ENCODE measurements around the gene NME4. TPM values are rescaled to one million over a fixed set of nuclear protein-coding genes. Genes with fewer than 3 reads are reported as not detected.
A peak's percentile ranks its signal among the peaks of the same experiment; 100 is the strongest.

The NME4 gene
- total and polyA plus RNA-seq, 2 donors (not counting 1 experiment from before 2014, with no cell fraction given): 48.7 to 61.9 TPM

GRCh38 chr16:400061-400591 is 3.1 kb downstream of the NME4 start:
- H3K27ac ChIP-seq (ENCODE audit: low read length in 2 of 2): peak overlapping the region; percentile 78 to 90
- H3K4me2 ChIP-seq (replicated peaks; ENCODE audit: low read depth, low read length, poor library complexity, severe bottlenecking): peak overlapping the region; percentile 79
- no peaks in the 10 kb centered on the region for H3K9me3 Mint-ChIP-seq (ENCODE audit: insufficient read depth)
- peaks cover 24 to 36% of the 10 kb centered on the region in 2 donors for H3K4me1 ChIP-seq (ENCODE audit: control insufficient read depth in 2 of 2, insufficient read depth in 2 of 2, low read length in 2 of 2)
- H3K4me1 Mint-ChIP-seq: peaks cover 26% of the 10 kb centered on the region
- 62% methylated on average over 9 of the region's 10 CpGs for WGBS (ENCODE audit: insufficient coverage)
- peak overlapping the region; percentile 57 to 94 (median 91) for H3K4me3 ChIP-seq (ENCODE audit: control extremely low read depth in 1 of 5, extremely low read depth in 1 of 5, insufficient read depth in 1 of 5, low read depth in 2 of 5, low read length in 4 of 5)
- H3K4me3 Mint-ChIP-seq: peak overlapping the region; percentile 99
- H3K9me3 ChIP-seq (ENCODE audit: control extremely low read depth in 1 of 3, control insufficient read depth in 2 of 3, insufficient read depth in 1 of 3, low read length in 2 of 3): peaks cover 0 to 3% (median 0%) of the 10 kb centered on the region in 3 donors
- peaks cover 0 to 6% of the 10 kb centered on the region in 2 experiments for H3K36me3 ChIP-seq (replicated peaks in 1 of 2; ENCODE audit: control extremely low read depth in 1 of 2, control insufficient read depth in 1 of 2, extremely low read depth in 1 of 2, insufficient read depth in 2 of 2, low read length in 1 of 2)
- ATAC-seq (ENCODE audit: low read depth) (no peak), DNase-seq (no peak)
- peaks cover 7% of the 10 kb centered on the region for H4K20me1 ChIP-seq (ENCODE audit: control insufficient read depth, insufficient read depth, low read length, poor library complexity, severe bottlenecking)
- no peaks in the 10 kb centered on the region for H3K79me2 ChIP-seq (ENCODE audit: control insufficient read depth, insufficient read depth, low read length)
- POLR2A ChIA-PET: interaction anchor here (0.6 to 2.6 kb wide), 9 partner anchors 8 to 249 kb away, joined by 3 to 24 read pairs (median 8); partner anchors contain the start of genes AXIN1, METTL26, PGAP6 and RAB11FIP3
- intact Hi-C loops (cut with micrococcal nuclease): loop anchor here (1.0 to 5.0 kb wide), 3 partner anchors 17 to 1212 kb away; partner anchors contain the start of genes CRAMP1 and IFT140
- CTCF ChIA-PET: interaction anchor here (0.6 to 2.8 kb wide), 6 partner anchors 7 to 91 kb away, joined by 3 to 19 read pairs (median 3); no protein-coding TSS in a partner anchor
- H3K9ac ChIP-seq (ENCODE audit: low read length): peak overlapping the region; percentile 95
- peak overlapping the region; percentile 93 for H2AFZ ChIP-seq (ENCODE audit: insufficient read depth, low read depth, low read length, poor library complexity, severe bottlenecking)
- no peaks in the 10 kb centered on the region for H3K27me3 Mint-ChIP-seq
- peak overlapping the region; percentile 100 for H3K27ac Mint-ChIP-seq
- H3K27me3 ChIP-seq (replicated peaks in 1 of 4; ENCODE audit: control extremely low read depth in 1 of 4, control insufficient read depth in 3 of 4, insufficient read depth in 4 of 4, low read length in 3 of 4): no peaks in the 10 kb centered on the region
- no peak for TF ChIP-seq EZH2 (IDR thresholded peaks at IDR 0.05; ENCODE audit: borderline replicate concordance, insufficient read depth, low read depth, low read length, poor library complexity, severe bottlenecking)
- TF ChIP-seq, protein P1, sequence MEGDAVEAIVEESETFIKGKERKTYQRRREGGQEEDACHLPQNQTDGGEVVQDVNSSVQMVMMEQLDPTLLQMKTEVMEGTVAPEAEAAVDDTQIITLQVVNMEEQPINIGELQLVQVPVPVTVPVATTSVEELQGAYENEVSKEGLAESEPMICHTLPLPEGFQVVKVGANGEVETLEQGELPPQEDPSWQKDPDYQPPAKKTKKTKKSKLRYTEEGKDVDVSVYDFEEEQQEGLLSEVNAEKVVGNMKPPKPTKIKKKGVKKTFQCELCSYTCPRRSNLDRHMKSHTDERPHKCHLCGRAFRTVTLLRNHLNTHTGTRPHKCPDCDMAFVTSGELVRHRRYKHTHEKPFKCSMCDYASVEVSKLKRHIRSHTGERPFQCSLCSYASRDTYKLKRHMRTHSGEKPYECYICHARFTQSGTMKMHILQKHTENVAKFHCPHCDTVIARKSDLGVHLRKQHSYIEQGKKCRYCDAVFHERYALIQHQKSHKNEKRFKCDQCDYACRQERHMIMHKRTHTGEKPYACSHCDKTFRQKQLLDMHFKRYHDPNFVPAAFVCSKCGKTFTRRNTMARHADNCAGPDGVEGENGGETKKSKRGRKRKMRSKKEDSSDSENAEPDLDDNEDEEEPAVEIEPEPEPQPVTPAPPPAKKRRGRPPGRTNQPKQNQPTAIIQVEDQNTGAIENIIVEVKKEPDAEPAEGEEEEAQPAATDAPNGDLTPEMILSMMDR (IDR thresholded peaks at IDR 0.05): no peak
